MG63 (cell line): ENCODE results near the gene KIF5A. TPM values are rescaled to one million over a fixed set of nuclear protein-coding genes. Genes with fewer than 3 reads are reported as not detected.

Source experiments
- DNase-seq: peaks from one replicate; pipeline ENCODE4 v3.0.0-alpha.2; 2020
- H3K27me3 ChIP-seq: fragments of 250-450 bp; sonication (Bioruptor Pico); 2 replicates; pipeline ENCODE4 v1.5.1; 2020; ENCODE audit warnings: mild to moderate bottlenecking, moderate library complexity
- H3K36me3 ChIP-seq: fragments of 250-450 bp; sonication (Bioruptor Pico); 2 replicates; pipeline ENCODE4 v1.5.1; 2020; ENCODE audit warnings: mild to moderate bottlenecking, moderate library complexity
- H3K4me3 ChIP-seq: fragments of 250-450 bp; sonication (Bioruptor Pico); 2 replicates; pipeline ENCODE4 v1.5.1; 2020; ENCODE audit warnings: mild to moderate bottlenecking, moderate library complexity
- H3K9me3 ChIP-seq: fragments of 250-450 bp; sonication (Bioruptor Pico); 2 replicates; pipeline ENCODE4 v1.5.1; 2020; ENCODE audit warnings: mild to moderate bottlenecking, moderate library complexity
- total RNA-seq: library from RNA; depleted of rRNA; stranded (reverse); fragments of >200 nt; shearing (Covaris generic); gene quantifications from 2 replicates; pipeline ENCODE4 v1.2.3, GENCODE V29; 2014; ENCODE audit warnings: low replicate concordance

KIF5A gene
- total RNA-seq, 1 experiment from 2014 or later: not detected

- Histone ChIP-seq H3K9me3 (no peaks in the 10 kb centered on the region), H3K27me3 (no peaks in the 10 kb centered on the region), H3K4me3 (peak within 1 kb of the TSS; percentile 91), H3K36me3 (peaks cover 25% of the 10 kb centered on the region)
- DNase-seq: peak; percentile 98
These were observed 3.2 kb upstream of the KIF5A start, which contains the start of gene DCTN2 for GRCh38 chr12:57546438-57547287. TSS of gene DCTN2 (minus strand) at chr12:57547192. CDS start at chr12:57547063, 129 bp downstream.

GRCh38 chr12:57547288-57548012, 2.4 kb upstream of the KIF5A start:
- H3K27me3 ChIP-seq: no peaks in the 10 kb centered on the region
- DNase-seq: no peak
- peak overlapping the region; percentile 91 for H3K4me3 ChIP-seq
- H3K36me3 ChIP-seq: peaks cover 18% of the 10 kb centered on the region
- H3K9me3 ChIP-seq: no peaks in the 10 kb centered on the region

- no peaks in the 10 kb centered on the region for H3K9me3 ChIP-seq
- H3K36me3 ChIP-seq: peaks cover 15% of the 10 kb centered on the region
- no peak for DNase-seq
- no peak overlapping the region for H3K4me3 ChIP-seq
- H3K27me3 ChIP-seq: no peaks in the 10 kb centered on the region
These were observed 1.9 kb upstream of the KIF5A start for GRCh38 chr12:57548013-57548315.

- no peak overlapping the region for H3K4me3 ChIP-seq
- no peaks in the 10 kb centered on the region for H3K9me3 ChIP-seq
- no peak for DNase-seq
These were observed 1.4 kb upstream of the KIF5A start for GRCh38 chr12:57548488-57548887.

GRCh38 chr12:57549203-57549908, 488 bp upstream of the KIF5A start:
- no peaks in the 10 kb centered on the region; the same call in 1 of the 2 replicates for H3K27me3 ChIP-seq
- H3K4me3 ChIP-seq: no peak overlapping the region
- H3K36me3 ChIP-seq: peaks cover 13% of the 10 kb centered on the region
- DNase-seq: no peak
- H3K9me3 ChIP-seq: no peaks in the 10 kb centered on the region

More at GRCh38 chr12:57548488-57548887, 1.4 kb upstream of the KIF5A start:
- H3K27me3 ChIP-seq: no peaks in the 10 kb centered on the region
- peaks cover 14% of the 10 kb centered on the region for H3K36me3 ChIP-seq

GRCh38 chr12:57550641-57551549, 1.1 kb downstream of the KIF5A start:
- H3K27me3 ChIP-seq: no peaks in the 10 kb centered on the region; the same call in 1 of the 2 replicates
- H3K36me3 ChIP-seq: 0 out of 2 replicates have a peak, but pooled peaks cover 3% of the 10 kb centered on the region
- H3K4me3 ChIP-seq: no peak overlapping the region
- DNase-seq: no peak
- no peaks in the 10 kb centered on the region for H3K9me3 ChIP-seq

GRCh38 chr12:57551637-57552305, 1.9 kb downstream of the KIF5A start:
- Histone ChIP-seq H3K9me3 (no peaks in the 10 kb centered on the region), H3K4me3 (no peak overlapping the region), H3K27me3 (no peaks in the 10 kb centered on the region; the same call in 1 of the 2 replicates), H3K36me3 (0 out of 2 replicates have a peak, but pooled peaks cover under 1% of the 10 kb centered on the region)
- no peak for DNase-seq

- no peak overlapping the region for H3K4me3 ChIP-seq
- no peaks in the 10 kb centered on the region for H3K36me3 ChIP-seq
- DNase-seq: no peak
These were observed 2.4 kb downstream of the KIF5A start for GRCh38 chr12:57552306-57552651.

GRCh38 chr12:57552835-57553313, 3.0 kb downstream of the KIF5A start:
- no peaks in the 10 kb centered on the region for H3K9me3 ChIP-seq
- no peaks in the 10 kb centered on the region; the same call in 1 of the 2 replicates for H3K27me3 ChIP-seq
- DNase-seq: peak; percentile 14
- H3K4me3 ChIP-seq: no peak overlapping the region
- H3K36me3 ChIP-seq: no peaks in the 10 kb centered on the region

More at GRCh38 chr12:57552306-57552651, 2.4 kb downstream of the KIF5A start:
- no peaks in the 10 kb centered on the region; the same call in 1 of the 2 replicates for H3K27me3 ChIP-seq
- H3K9me3 ChIP-seq: no peaks in the 10 kb centered on the region

GRCh38 chr12:57553343-57554202, 3.7 kb downstream of the KIF5A start:
- no peak overlapping the region for H3K4me3 ChIP-seq
- DNase-seq: no peak
- no peaks in the 10 kb centered on the region; the same call in 1 of the 2 replicates for H3K27me3 ChIP-seq
- no peaks in the 10 kb centered on the region for H3K36me3 ChIP-seq
- no peaks in the 10 kb centered on the region for H3K9me3 ChIP-seq

GRCh38 chr12:57554453-57554852, 4.6 kb downstream of the KIF5A start:
- no peaks in the 10 kb centered on the region for H3K36me3 ChIP-seq
- no peak for DNase-seq
- no peaks in the 10 kb centered on the region; the same call in 1 of the 2 replicates for H3K27me3 ChIP-seq
- H3K9me3 ChIP-seq: no peaks in the 10 kb centered on the region
- no peak overlapping the region for H3K4me3 ChIP-seq

GRCh38 chr12:57554897-57555296, 5.1 kb downstream of the KIF5A start:
- no peak for DNase-seq

GRCh38 chr12:57558864-57559263, 9.0 kb downstream of the KIF5A start:
- no peak for DNase-seq
- Histone ChIP-seq H3K36me3 (no peaks in the 10 kb centered on the region), H3K9me3 (no peaks in the 10 kb centered on the region), H3K4me3 (no peak overlapping the region), H3K27me3 (peaks cover 16% of the 10 kb centered on the region)

More at GRCh38 chr12:57554897-57555296, 5.1 kb downstream of the KIF5A start:
- Histone ChIP-seq H3K9me3 (no peaks in the 10 kb centered on the region), H3K4me3 (no peak overlapping the region), H3K27me3 (no peaks in the 10 kb centered on the region; the same call in 1 of the 2 replicates), H3K36me3 (no peaks in the 10 kb centered on the region)

GRCh38 chr12:57560516-57560915, 10.7 kb downstream of the KIF5A start:
- H3K4me3 ChIP-seq: no peak overlapping the region
- peaks cover 21% of the 10 kb centered on the region for H3K27me3 ChIP-seq
- H3K36me3 ChIP-seq: no peaks in the 10 kb centered on the region
- DNase-seq: no peak
- H3K9me3 ChIP-seq: no peaks in the 10 kb centered on the region
